ENCODE results near the gene ELP2.

Gene ELP2

DNA sequence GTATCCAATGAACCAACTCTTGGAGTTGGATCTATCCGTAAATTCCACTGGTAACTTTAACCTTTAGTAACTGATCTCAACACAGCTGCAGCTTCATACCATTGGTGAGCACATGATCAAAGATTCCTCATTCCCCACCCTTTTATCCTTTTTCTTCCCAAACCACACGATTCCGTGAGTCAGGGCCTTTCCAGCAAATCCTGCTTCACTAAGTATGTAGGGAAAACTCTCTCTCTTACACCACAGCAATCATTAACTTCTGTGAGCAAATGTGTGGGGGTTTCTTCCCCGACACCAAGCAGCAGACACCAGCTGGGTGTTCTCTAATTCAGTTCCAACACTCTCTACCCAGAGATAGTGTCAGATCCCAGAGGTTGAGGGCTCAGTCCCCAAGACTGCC, 23.5 kb downstream of the ELP2 start:
- Histone ChIP-seq H3K36me3 (peaks cover 62% of the 10 kb centered on the region), H3K4me1 (ENCODE audit: control insufficient read depth in 1 of 2, insufficient read depth in 1 of 2, low read depth in 1 of 2, low read length in 1 of 2) (no peaks in the 10 kb centered on the region), H3K4me3 (ENCODE audit: low read depth in 1 of 2, low read length in 1 of 2) (no peak overlapping the region), H3K27ac (no peak overlapping the region), H3K27me3 (no peaks in the 10 kb centered on the region), H3K9me3 (no peaks in the 10 kb centered on the region)
- TF ChIP-seq, protein P1, sequence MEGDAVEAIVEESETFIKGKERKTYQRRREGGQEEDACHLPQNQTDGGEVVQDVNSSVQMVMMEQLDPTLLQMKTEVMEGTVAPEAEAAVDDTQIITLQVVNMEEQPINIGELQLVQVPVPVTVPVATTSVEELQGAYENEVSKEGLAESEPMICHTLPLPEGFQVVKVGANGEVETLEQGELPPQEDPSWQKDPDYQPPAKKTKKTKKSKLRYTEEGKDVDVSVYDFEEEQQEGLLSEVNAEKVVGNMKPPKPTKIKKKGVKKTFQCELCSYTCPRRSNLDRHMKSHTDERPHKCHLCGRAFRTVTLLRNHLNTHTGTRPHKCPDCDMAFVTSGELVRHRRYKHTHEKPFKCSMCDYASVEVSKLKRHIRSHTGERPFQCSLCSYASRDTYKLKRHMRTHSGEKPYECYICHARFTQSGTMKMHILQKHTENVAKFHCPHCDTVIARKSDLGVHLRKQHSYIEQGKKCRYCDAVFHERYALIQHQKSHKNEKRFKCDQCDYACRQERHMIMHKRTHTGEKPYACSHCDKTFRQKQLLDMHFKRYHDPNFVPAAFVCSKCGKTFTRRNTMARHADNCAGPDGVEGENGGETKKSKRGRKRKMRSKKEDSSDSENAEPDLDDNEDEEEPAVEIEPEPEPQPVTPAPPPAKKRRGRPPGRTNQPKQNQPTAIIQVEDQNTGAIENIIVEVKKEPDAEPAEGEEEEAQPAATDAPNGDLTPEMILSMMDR (IDR thresholded peaks at IDR 0.05) = no peak

- Histone ChIP-seq H3K9me3 (no peaks in the 10 kb centered on the region), H3K27me3 (no peaks in the 10 kb centered on the region), H3K4me1 (ENCODE audit: control insufficient read depth in 1 of 2, insufficient read depth in 1 of 2, low read depth in 1 of 2, low read length in 1 of 2) (no peaks in the 10 kb centered on the region), H3K27ac (no peak overlapping the region), H3K36me3 (peaks cover 65% of the 10 kb centered on the region), H3K4me3 (ENCODE audit: low read depth in 1 of 2, low read length in 1 of 2) (no peak overlapping the region)
- TF ChIP-seq, protein P1 (IDR thresholded peaks at IDR 0.05) = no peak
These were observed 24.1 kb downstream of the ELP2 start for GRCh38 chr18:36153771-36154170.

- Histone ChIP-seq H3K27me3 (no peaks in the 10 kb centered on the region), H3K36me3 (peaks cover 79% of the 10 kb centered on the region), H3K4me3 (ENCODE audit: low read depth in 1 of 2, low read length in 1 of 2) (no peak overlapping the region), H3K4me1 (ENCODE audit: control insufficient read depth in 1 of 2, insufficient read depth in 1 of 2, low read depth in 1 of 2, low read length in 1 of 2) (no peaks in the 10 kb centered on the region), H3K9me3 (no peaks in the 10 kb centered on the region), H3K27ac (no peak overlapping the region)
- TF ChIP-seq, protein P1 (IDR thresholded peaks at IDR 0.05) = no peak
These were observed 26.4 kb downstream of the ELP2 start for GRCh38 chr18:36155851-36156757.

DNA sequence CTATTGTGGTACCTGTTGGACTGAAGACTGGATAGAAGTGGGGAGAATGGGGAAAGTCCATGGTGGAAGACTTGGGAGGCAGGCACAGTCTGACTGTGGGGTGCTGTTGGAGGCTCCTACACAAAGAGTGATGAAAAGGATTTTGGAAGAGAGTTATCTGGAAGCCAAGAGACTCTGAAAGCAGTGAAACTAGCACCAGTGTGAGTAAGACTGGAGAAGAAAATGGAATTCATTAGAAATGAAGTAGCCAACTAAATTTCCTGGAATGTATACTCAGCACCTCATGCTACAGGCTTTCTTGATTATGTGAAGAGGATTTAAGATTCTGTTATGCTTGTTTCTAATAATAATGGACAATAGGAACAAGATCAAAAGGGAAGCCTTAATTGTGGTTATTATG, 27.7 kb downstream of the ELP2 start:
- H3K27ac ChIP-seq = no peak overlapping the region

DNA sequence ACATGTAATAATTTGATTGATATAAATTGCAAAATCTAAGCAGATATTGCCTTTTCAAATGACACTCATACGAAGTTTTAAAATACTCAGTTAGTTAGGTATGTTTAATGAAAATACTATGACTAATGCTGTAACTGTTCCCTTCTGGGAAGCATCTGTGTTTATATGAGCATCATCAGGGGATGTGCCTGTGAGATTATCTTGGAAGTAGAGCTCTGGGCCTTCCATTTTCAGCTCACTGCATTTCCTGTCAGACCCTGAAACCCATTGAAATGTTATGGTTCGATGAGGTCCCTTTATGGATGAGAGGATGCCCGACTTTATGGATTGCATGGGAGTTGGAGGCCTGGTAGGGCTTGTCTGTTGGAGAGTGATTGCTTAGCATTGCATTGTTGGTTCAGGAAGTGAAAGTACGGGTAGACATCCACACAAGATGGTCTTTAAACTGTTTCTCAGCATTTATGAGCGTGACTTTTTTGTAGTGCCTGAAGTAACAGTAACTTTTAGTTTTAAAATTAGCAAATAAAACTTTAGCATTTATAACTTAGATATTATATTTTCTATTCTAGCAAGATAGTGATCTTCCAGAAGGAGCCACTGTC, 28.7 kb downstream of the ELP2 start:
- no peaks in the 10 kb centered on the region for H3K9me3 ChIP-seq
- no peak overlapping the region for H3K4me3 ChIP-seq (ENCODE audit: low read depth in 1 of 2, low read length in 1 of 2)
- H3K27me3 ChIP-seq = no peaks in the 10 kb centered on the region
- H3K27ac ChIP-seq = no peak overlapping the region
- H3K36me3 ChIP-seq = peaks cover 78% of the 10 kb centered on the region
- TF ChIP-seq, protein P1 (IDR thresholded peaks at IDR 0.05) = no peak
- H3K4me1 ChIP-seq (ENCODE audit: control insufficient read depth in 1 of 2, insufficient read depth in 1 of 2, low read depth in 1 of 2, low read length in 1 of 2) = no peaks in the 10 kb centered on the region

More for the DNA sequence above, 27.7 kb downstream of the ELP2 start:
- H3K27me3 ChIP-seq = no peaks in the 10 kb centered on the region
- no peaks in the 10 kb centered on the region for H3K9me3 ChIP-seq
- H3K4me3 ChIP-seq (ENCODE audit: low read depth in 1 of 2, low read length in 1 of 2) = no peak overlapping the region
- TF ChIP-seq, protein P1 (IDR thresholded peaks at IDR 0.05) = no peak
- peaks cover 86% of the 10 kb centered on the region for H3K36me3 ChIP-seq
- no peaks in the 10 kb centered on the region for H3K4me1 ChIP-seq (ENCODE audit: control insufficient read depth in 1 of 2, insufficient read depth in 1 of 2, low read depth in 1 of 2, low read length in 1 of 2)

Measured in neutrophil (primary cell).